ENCODE data around the gene UQCR11.

- TF ChIP-seq CTCF (IDR thresholded peaks at IDR 0.05) (no peak), POLR2A (IDR thresholded peaks at IDR 0.05) (no peak)
Measured at GRCh38 chr19:1567116-1567847, 38.0 kb downstream of the UQCR11 start.
